ENCODE data around the gene ASB11.

Gene ASB11

DNA sequence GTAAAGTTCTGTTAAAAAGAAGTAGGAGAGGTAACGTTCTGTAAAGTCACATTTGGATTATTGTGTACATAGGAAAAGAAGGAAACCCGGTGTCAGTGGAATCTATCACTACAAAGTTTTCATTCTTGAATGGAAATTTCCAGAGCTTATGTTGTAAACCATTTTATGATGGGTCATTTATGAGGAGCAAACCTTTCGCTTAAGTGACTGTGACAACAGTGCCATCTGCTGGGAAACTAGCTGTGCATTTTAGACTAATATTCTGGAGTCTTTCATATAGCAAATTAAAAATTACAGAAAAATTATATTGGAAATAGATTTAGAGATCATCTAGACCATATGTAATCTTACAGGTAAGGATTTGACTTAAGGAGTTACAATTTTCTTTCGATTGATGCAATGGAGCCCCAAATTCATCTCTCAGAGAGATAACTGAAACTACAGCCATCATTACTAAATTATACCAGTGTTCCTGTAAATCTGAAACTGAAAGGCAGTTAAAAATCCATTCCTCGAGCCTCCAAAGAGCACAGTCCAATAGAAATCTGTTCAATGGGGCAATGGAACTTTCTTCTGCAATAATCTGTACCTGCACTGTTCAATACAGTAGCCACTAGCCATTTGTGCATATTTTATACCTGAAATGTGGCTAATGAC lies 72.4 kb downstream of the ASB11 start:
- DNase-seq (ENCODE audit: extremely low spot score) = peak; percentile 29
- ChIA-PET POLR2A (no interaction called here), CTCF (interaction anchor here (0.7 to 1.5 kb wide), 11 partner anchors 9 to 1152 kb away, joined by 3 to 8 read pairs (median 3); no protein-coding TSS in a partner anchor)
- TF ChIP-seq, protein P1, sequence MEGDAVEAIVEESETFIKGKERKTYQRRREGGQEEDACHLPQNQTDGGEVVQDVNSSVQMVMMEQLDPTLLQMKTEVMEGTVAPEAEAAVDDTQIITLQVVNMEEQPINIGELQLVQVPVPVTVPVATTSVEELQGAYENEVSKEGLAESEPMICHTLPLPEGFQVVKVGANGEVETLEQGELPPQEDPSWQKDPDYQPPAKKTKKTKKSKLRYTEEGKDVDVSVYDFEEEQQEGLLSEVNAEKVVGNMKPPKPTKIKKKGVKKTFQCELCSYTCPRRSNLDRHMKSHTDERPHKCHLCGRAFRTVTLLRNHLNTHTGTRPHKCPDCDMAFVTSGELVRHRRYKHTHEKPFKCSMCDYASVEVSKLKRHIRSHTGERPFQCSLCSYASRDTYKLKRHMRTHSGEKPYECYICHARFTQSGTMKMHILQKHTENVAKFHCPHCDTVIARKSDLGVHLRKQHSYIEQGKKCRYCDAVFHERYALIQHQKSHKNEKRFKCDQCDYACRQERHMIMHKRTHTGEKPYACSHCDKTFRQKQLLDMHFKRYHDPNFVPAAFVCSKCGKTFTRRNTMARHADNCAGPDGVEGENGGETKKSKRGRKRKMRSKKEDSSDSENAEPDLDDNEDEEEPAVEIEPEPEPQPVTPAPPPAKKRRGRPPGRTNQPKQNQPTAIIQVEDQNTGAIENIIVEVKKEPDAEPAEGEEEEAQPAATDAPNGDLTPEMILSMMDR (IDR thresholded peaks at IDR 0.05; ENCODE audit: control extremely low read depth, extremely low read depth, low read depth, missing control alignments) = peak; percentile 43

DNA sequence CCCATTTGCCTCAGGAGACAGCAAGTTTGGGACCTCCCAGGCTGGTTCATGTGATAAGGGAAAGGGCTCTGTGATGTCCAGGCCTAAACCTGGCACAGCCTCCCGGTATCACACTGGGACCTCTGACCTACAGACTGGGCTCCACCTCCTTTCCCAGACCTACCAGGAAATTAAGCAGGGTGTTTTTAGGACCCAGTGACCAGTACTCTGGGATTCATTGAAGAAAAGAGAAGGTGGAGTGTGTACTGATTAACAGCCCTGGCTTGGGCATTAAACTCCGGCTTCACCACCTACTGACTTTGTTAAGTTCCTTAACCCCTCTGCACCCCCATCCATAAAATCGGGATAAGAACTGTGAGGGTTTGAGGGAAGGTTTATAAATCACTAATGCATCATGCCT lies 74.1 kb downstream of the ASB11 start:
- CTCF ChIA-PET = interaction anchor here (1.0 to 1.6 kb wide), 3 partner anchors 97 to 1202 kb away, joined by 3 to 4 read pairs (median 3); no protein-coding TSS in a partner anchor
- TF ChIP-seq, protein P1 (IDR thresholded peaks at IDR 0.05; ENCODE audit: control extremely low read depth, extremely low read depth, low read depth, missing control alignments) = no peak
- POLR2A ChIA-PET = no interaction called here
- DNase-seq (ENCODE audit: extremely low spot score) = no peak

DNA sequence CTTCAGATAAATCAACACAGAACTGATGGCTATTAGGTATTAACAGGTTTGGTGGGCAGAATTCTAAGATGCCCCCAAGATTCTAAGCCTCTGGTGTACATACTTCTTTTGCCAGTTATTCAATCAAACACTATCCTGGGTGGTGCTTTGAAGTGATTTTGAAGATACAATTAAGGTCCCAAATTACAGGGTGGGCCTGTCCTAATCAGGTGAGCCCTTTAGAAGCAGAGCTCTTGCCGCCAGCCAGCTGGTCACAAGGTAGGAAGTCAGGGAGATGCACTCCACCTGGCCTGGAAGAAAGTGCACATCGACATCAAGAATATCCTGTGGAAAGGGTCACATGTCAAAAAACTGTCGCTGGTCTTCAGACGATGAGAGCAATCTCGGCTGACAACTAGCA lies 75.0 kb downstream of the ASB11 start:
- CTCF ChIA-PET = interaction anchor here (1.0 to 1.6 kb wide), 2 partner anchors 1200 to 1201 kb away, joined by 3 to 4 read pairs; no protein-coding TSS in a partner anchor

DNA sequence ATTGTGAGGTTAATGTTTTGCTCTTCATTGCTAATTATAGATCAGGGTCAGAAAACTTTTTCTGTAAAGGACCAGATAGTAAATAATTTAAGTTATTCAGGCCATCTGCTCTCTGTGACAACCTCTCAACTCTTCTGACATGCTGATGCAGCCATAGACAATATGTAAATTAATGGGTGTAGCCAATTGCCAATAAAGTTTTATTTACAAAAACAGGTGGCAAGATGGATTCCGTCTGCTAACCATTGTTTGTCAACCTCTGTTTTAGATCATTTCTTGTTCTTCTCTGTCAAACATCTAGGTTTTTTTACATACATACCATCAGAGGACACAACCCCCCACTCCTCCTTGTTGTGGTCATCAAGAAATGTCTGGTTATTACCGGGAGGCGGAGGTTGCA lies 79.3 kb downstream of the ASB11 start:
- CTCF ChIA-PET = no interaction called here
- TF ChIP-seq, protein P1 (IDR thresholded peaks at IDR 0.05; ENCODE audit: control extremely low read depth, extremely low read depth, low read depth, missing control alignments) = no peak
- no peak for DNase-seq (ENCODE audit: extremely low spot score)
- POLR2A ChIA-PET = no interaction called here

More for the DNA sequence above, 75.0 kb downstream of the ASB11 start:
- TF ChIP-seq, protein P1 (IDR thresholded peaks at IDR 0.05; ENCODE audit: control extremely low read depth, extremely low read depth, low read depth, missing control alignments) = no peak
- POLR2A ChIA-PET = no interaction called here
- DNase-seq (ENCODE audit: extremely low spot score) = no peak

DNA sequence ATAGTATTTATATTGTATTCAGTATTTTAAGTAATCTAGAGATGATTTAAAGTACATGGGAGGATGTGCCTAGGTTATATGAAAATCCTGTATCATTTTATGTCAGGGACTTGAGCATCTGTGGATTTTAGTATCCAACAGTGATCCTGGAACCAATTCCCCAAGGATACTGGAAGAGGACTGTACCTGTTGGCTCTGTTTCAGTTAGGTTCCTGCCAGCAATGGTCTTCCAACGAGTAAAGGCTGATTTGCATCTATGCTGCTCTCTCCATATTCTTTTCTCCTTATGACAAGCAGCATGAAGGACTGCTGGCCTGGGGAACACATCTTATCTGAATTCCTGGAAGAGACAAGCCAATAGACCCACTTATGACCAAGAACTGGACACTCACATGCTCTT lies 80.4 kb downstream of the ASB11 start:
- ChIA-PET CTCF (no interaction called here), POLR2A (no interaction called here)
- no peak for DNase-seq (ENCODE audit: extremely low spot score)
- TF ChIP-seq, protein P1 (IDR thresholded peaks at IDR 0.05; ENCODE audit: control extremely low read depth, extremely low read depth, low read depth, missing control alignments) = no peak

DNA sequence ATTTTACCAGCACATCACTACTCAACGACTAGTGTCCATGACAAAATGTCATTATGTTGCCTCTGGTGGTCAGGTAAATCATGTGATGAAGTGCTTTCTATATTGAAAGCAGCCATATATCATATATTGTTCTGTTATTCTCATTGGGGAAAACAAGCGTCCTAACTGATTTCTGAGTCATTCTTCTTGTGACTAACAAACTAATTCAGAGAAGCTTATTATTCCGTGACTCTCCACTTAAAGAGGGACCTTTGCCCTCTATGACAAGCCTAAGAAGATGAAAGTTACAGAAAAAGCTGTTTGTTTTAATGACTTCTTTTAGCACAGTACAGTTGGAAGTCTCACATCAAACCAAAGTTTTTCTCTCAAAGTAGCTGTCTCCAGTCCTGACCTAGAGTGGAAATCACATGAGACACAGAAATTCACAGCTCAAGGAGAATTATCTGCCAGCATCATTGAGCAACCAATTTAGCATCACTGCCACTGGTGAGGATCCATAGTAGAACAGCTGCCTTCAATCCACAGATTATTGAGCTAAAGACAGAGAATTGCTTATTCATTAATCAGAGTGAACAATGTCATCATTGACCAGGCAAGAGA lies 81.9 kb downstream of the ASB11 start:
- CTCF ChIA-PET = interaction anchor here (0.8 to 2.5 kb wide), 3 partner anchors 9 to 65 kb away, joined by 3 to 8 read pairs (median 3); no protein-coding TSS in a partner anchor
- no peak for DNase-seq (ENCODE audit: extremely low spot score)
- POLR2A ChIA-PET = no interaction called here
- TF ChIP-seq, protein P1 (IDR thresholded peaks at IDR 0.05; ENCODE audit: control extremely low read depth, extremely low read depth, low read depth, missing control alignments) = no peak

Measured in GM10248 (cell line).